Gastroesophageal sphincter (tissue), 4 donors: ENCODE measurements around the gene TCF7L2. TPM values are rescaled to one million over a fixed set of nuclear protein-coding genes. Genes with fewer than 3 reads are reported as not detected.
A peak's percentile ranks its signal among the peaks of the same experiment; 100 is the strongest.

Experiments used
- ATAC-seq: fragments of 150-250 bp; one replicate; pipeline ENCODE4 v1.9.1; 2016; ENCODE audit warnings: mild to moderate bottlenecking, moderate library complexity
- H3K27ac ChIP-seq, 4 donors: fragments of 200-600 bp; sonication (generic) in 3 of 4; 1 replicate in 3 of 4; 2 replicates in 1 of 4; pipeline ENCODE4 v1.5.1; 2016 to 2019
- H3K27me3 ChIP-seq: fragments of 200-600 bp; sonication (generic); one replicate; pipeline ENCODE4 v1.5.1; 2019
- H3K36me3 ChIP-seq, 2 donors: fragments of 200-600 bp; sonication (generic); one replicate each; pipeline ENCODE4 v1.5.1; 2019; ENCODE audit warnings: control low read depth in 1 of 2
- H3K4me1 ChIP-seq, 3 donors: fragments of 200-600 bp; sonication (generic); 1 replicate in 2 of 3; 2 replicates in 1 of 3; pipeline ENCODE4 v1.5.1; 2016 to 2019; ENCODE audit warnings: control low read depth in 2 of 3
- H3K4me3 ChIP-seq, 2 donors: fragments of 200-600 bp; sonication (generic); one replicate each; pipeline ENCODE4 v1.5.1; 2019; ENCODE audit warnings: mild to moderate bottlenecking in 1 of 2, moderate library complexity in 1 of 2
- H3K9me3 ChIP-seq, 3 donors: fragments of 200-600 bp; sonication (generic); one replicate each; pipeline ENCODE4 v1.5.1; 2017 to 2019; ENCODE audit warnings: control low read depth in 2 of 3
- CTCF ChIP-seq, 4 experiments: fragments of 200-600 bp in 2 of 4; fragments of 450-650 bp in 2 of 4; sonication (generic) in 1 of 4; IDR thresholded peaks; one replicate each; pipeline ENCODE4 v1.5.1; 2017 to 2019; ENCODE audit warnings: antibody characterized with exemption in 4 of 4, mild to moderate bottlenecking in 2 of 4, moderate library complexity in 2 of 4
- EP300 ChIP-seq: sonication (generic); formaldehyde crosslinking; IDR thresholded peaks from one replicate; pipeline ENCODE4 v1.6.1; 2017; ENCODE audit warnings: antibody characterized with exemption, mild to moderate bottlenecking
- POLR2A ChIP-seq, 2 donors: fragments of 450-650 bp; IDR thresholded peaks; one replicate each; pipeline ENCODE4 v1.6.1; 2017; ENCODE audit warnings: antibody characterized with exemption in 2 of 2, mild to moderate bottlenecking in 2 of 2, moderate library complexity in 1 of 2
- POLR2AphosphoS5 ChIP-seq: sonication (generic); formaldehyde crosslinking; IDR thresholded peaks from one replicate; pipeline ENCODE4 v1.6.1; 2017; ENCODE audit warnings: antibody characterized with exemption
- WGBS, 2 donors: methylation state at CpG; one replicate each; pipeline ENCODE4 v1.1.5; 2018; ENCODE audit warnings: low coverage in 1 of 2; 5-methylcytosine and 5-hydroxymethylcytosine counted together
- total RNA-seq, 4 donors: library from RNA; depleted of rRNA; stranded (reverse); fragments of >200 nt; gene quantifications; one replicate each; pipeline ENCODE4 v1.1.0, GENCODE V29; 2016

The TCF7L2 gene
- total RNA-seq, 4 donors from 2014 or later = 12.6 to 22.4 (median 20.2) TPM

- Histone ChIP-seq H3K4me1 (peaks cover 0 to 47% (median 5%) of the 10 kb centered on the region in 3 donors), H3K27me3 (no peaks in the 10 kb centered on the region), H3K9me3 (no peaks in the 10 kb centered on the region), H3K36me3 (no peaks in the 10 kb centered on the region), H3K4me3 (no peak overlapping the region), H3K27ac (no peak overlapping the region)
- 92 to 93% methylated on average over 5 to 10 of the region's 12 CpGs for WGBS, 2 donors
- TF ChIP-seq EP300 (no peak), POLR2AphosphoS5 (no peak), CTCF (IDR thresholded peaks at IDR 0.05) (no peak), POLR2A (IDR thresholded peaks at IDR 0.05) (no peak)
- no peak for ATAC-seq
These were observed 61.7 kb downstream of the TCF7L2 start for GRCh38 chr10:113011592-113012374.

GRCh38 chr10:113015201-113015600 is 65.2 kb downstream of the TCF7L2 start:
- peaks cover 0 to 66% (median 15%) of the 10 kb centered on the region in 3 donors for H3K4me1 ChIP-seq
- H3K4me3 ChIP-seq = no peak overlapping the region
- H3K27me3 ChIP-seq = no peaks in the 10 kb centered on the region
- H3K36me3 ChIP-seq = no peaks in the 10 kb centered on the region
- H3K27ac ChIP-seq = no peak overlapping the region
- ATAC-seq = no peak
- H3K9me3 ChIP-seq = no peaks in the 10 kb centered on the region
- no peak for TF ChIP-seq EP300
- TF ChIP-seq POLR2AphosphoS5 = no peak
- TF ChIP-seq CTCF (IDR thresholded peaks at IDR 0.05) = no peak
- TF ChIP-seq POLR2A (IDR thresholded peaks at IDR 0.05) = no peak
- 83 to 93% methylated on average over 3 to 4 of the region's 4 CpGs for whole genome bisulfite sequencing, 2 donors

- Histone ChIP-seq H3K4me3 (no peak overlapping the region), H3K27me3 (no peaks in the 10 kb centered on the region), H3K9me3 (no peaks in the 10 kb centered on the region), H3K27ac (no peak overlapping the region), H3K4me1 (peaks cover 8 to 80% (median 30%) of the 10 kb centered on the region in 3 donors), H3K36me3 (no peaks in the 10 kb centered on the region)
- no peak for TF ChIP-seq POLR2A (IDR thresholded peaks at IDR 0.05)
- TF ChIP-seq POLR2AphosphoS5 = no peak
- TF ChIP-seq CTCF (IDR thresholded peaks at IDR 0.05) = no peak
- WGBS, 2 donors = 56% methylated on average over 3 of the region's 5 CpGs; no CpG with 5 or more reads in 1 of the 2 donors
- ATAC-seq = no peak
These were observed 67.3 kb downstream of the TCF7L2 start for GRCh38 chr10:113017376-113017775.

- Histone ChIP-seq H3K27me3 (no peaks in the 10 kb centered on the region), H3K36me3 (no peaks in the 10 kb centered on the region), H3K4me1 (peaks cover 8 to 81% (median 30%) of the 10 kb centered on the region in 3 donors), H3K9me3 (no peaks in the 10 kb centered on the region), H3K4me3 (no peak overlapping the region), H3K27ac (no peak overlapping the region)
- TF ChIP-seq CTCF (IDR thresholded peaks at IDR 0.05) (no peak), POLR2A (IDR thresholded peaks at IDR 0.05) (no peak), POLR2AphosphoS5 (no peak), EP300 (no peak)
- ATAC-seq = no peak
- 100% methylated on average over 3 of the region's 3 CpGs; no CpG with 5 or more reads in 1 of the 2 donors for WGBS, 2 donors
These were observed 68.0 kb downstream of the TCF7L2 start for GRCh38 chr10:113018034-113018433.

- no peaks in the 10 kb centered on the region for H3K27me3 ChIP-seq
- TF ChIP-seq EP300 (no peak), POLR2AphosphoS5 (no peak), POLR2A (IDR thresholded peaks at IDR 0.05) (no peak), CTCF (IDR thresholded peaks at IDR 0.05) (no peak)
- no peaks in the 10 kb centered on the region for H3K9me3 ChIP-seq
- peak overlapping the region in 2 of 4 donors; percentile 20 to 55 for H3K27ac ChIP-seq
- WGBS, 2 donors = 91 to 100% methylated on average over 1 to 4 of the region's 8 CpGs
- no peaks in the 10 kb centered on the region for H3K36me3 ChIP-seq
- peaks cover 8 to 84% (median 30%) of the 10 kb centered on the region in 3 donors for H3K4me1 ChIP-seq
- no peak for ATAC-seq
- no peak overlapping the region for H3K4me3 ChIP-seq
These were observed 69.0 kb downstream of the TCF7L2 start for GRCh38 chr10:113019096-113019495.
